ENCODE data around the gene PRSS50.

PRSS50 gene

GRCh38 chr3:46714728-46715506, 2.8 kb downstream of the PRSS50 start:
- Histone ChIP-seq H3K18ac (ENCODE audit: low read length) (no peak overlapping the region), H3K4ac (ENCODE audit: low read length) (no peak overlapping the region), H3K23ac (ENCODE audit: low read depth, low read length, poor library complexity) (peak overlapping the region; percentile 52), H3K27me3 (ENCODE audit: control insufficient read depth in 3 of 3, insufficient read depth in 3 of 3, low read depth in 1 of 3, low read length in 3 of 3) (no peaks in the 10 kb centered on the region), H3K9ac (ENCODE audit: low read depth, low read length, poor library complexity) (peak overlapping the region; percentile 33), H2BK5ac (ENCODE audit: low read length) (no peak overlapping the region), H2AFZ (ENCODE audit: low read length) (no peak overlapping the region), H2BK15ac (ENCODE audit: low read length) (peak overlapping the region; percentile 22), H2AK5ac (ENCODE audit: low read depth, low read length) (no peak overlapping the region), H3K4me2 (ENCODE audit: insufficient read depth, low read length, poor library complexity, severe bottlenecking) (no peak overlapping the region), H4K91ac (ENCODE audit: low read depth, low read length, poor library complexity) (no peak overlapping the region), H3K14ac (ENCODE audit: low read length) (peak overlapping the region; percentile 76), H2BK12ac (ENCODE audit: low read length) (no peak overlapping the region), H3K4me1 (ENCODE audit: control insufficient read depth in 2 of 2, insufficient read depth in 1 of 2, low read depth in 1 of 2, low read length in 2 of 2) (no peaks in the 10 kb centered on the region), H4K8ac (ENCODE audit: low read depth, low read length) (no peak overlapping the region), H3K4me3 (ENCODE audit: low read length in 2 of 2) (no peak overlapping the region), H3K36me3 (replicated peaks in 1 of 2; ENCODE audit: control insufficient read depth in 2 of 2, insufficient read depth in 2 of 2, low read length in 2 of 2) (no peaks in the 10 kb centered on the region), H3K79me1 (ENCODE audit: low read depth, low read length) (no peaks in the 10 kb centered on the region), H2BK120ac (ENCODE audit: low read depth, low read length) (no peak overlapping the region), H3K27ac (replicated peaks; ENCODE audit: low read length) (no peak overlapping the region), H3K9me3 (replicated peaks in 1 of 2; ENCODE audit: control insufficient read depth in 2 of 2, insufficient read depth in 1 of 2, low read depth in 1 of 2, low read length in 2 of 2) (no peaks in the 10 kb centered on the region)
- WGBS, 2 donors (ENCODE audit: extremely low coverage in 2 of 2, insufficient read length in 2 of 2, insufficient replicate concordance in 1 of 2) = no CpG with 5 or more reads among the region's 10 CpGs
- DNase-seq (ENCODE audit: low spot score) = no peak

- Histone ChIP-seq H2BK5ac (ENCODE audit: low read length) (no peak overlapping the region), H3K9ac (ENCODE audit: low read depth, low read length, poor library complexity) (no peak overlapping the region), H3K14ac (ENCODE audit: low read length) (no peak overlapping the region), H3K18ac (ENCODE audit: low read length) (peak overlapping the region; percentile 15), H3K4ac (ENCODE audit: low read length) (no peak overlapping the region), H3K79me1 (ENCODE audit: low read depth, low read length) (no peaks in the 10 kb centered on the region), H3K9me3 (replicated peaks in 1 of 2; ENCODE audit: control insufficient read depth in 2 of 2, insufficient read depth in 1 of 2, low read depth in 1 of 2, low read length in 2 of 2) (no peaks in the 10 kb centered on the region), H3K4me3 (ENCODE audit: low read length in 2 of 2) (no peak overlapping the region), H2BK15ac (ENCODE audit: low read length) (no peak overlapping the region), H4K8ac (ENCODE audit: low read depth, low read length) (no peak overlapping the region), H3K4me2 (ENCODE audit: insufficient read depth, low read length, poor library complexity, severe bottlenecking) (no peak overlapping the region), H4K91ac (ENCODE audit: low read depth, low read length, poor library complexity) (no peak overlapping the region), H2AFZ (ENCODE audit: low read length) (no peak overlapping the region), H3K27me3 (ENCODE audit: control insufficient read depth in 3 of 3, insufficient read depth in 3 of 3, low read depth in 1 of 3, low read length in 3 of 3) (no peaks in the 10 kb centered on the region), H3K36me3 (replicated peaks in 1 of 2; ENCODE audit: control insufficient read depth in 2 of 2, insufficient read depth in 2 of 2, low read length in 2 of 2) (no peaks in the 10 kb centered on the region), H2AK5ac (ENCODE audit: low read depth, low read length) (no peak overlapping the region), H2BK120ac (ENCODE audit: low read depth, low read length) (no peak overlapping the region), H3K23ac (ENCODE audit: low read depth, low read length, poor library complexity) (peak overlapping the region; percentile 40), H3K27ac (replicated peaks; ENCODE audit: low read length) (no peak overlapping the region), H2BK12ac (ENCODE audit: low read length) (no peak overlapping the region), H3K4me1 (ENCODE audit: control insufficient read depth in 2 of 2, insufficient read depth in 1 of 2, low read depth in 1 of 2, low read length in 2 of 2) (no peaks in the 10 kb centered on the region)
- DNase-seq (ENCODE audit: low spot score) = no peak
- WGBS, 2 donors (ENCODE audit: extremely low coverage in 2 of 2, insufficient read length in 2 of 2, insufficient replicate concordance in 1 of 2) = no CpG with 5 or more reads among the region's 22 CpGs
Measured at GRCh38 chr3:46713898-46714552, 3.6 kb downstream of the PRSS50 start.

GRCh38 chr3:46713050-46713897, 4.4 kb downstream of the PRSS50 start:
- Histone ChIP-seq H3K18ac (ENCODE audit: low read length) (no peak overlapping the region), H3K9ac (ENCODE audit: low read depth, low read length, poor library complexity) (no peak overlapping the region), H2BK12ac (ENCODE audit: low read length) (no peak overlapping the region), H3K23ac (ENCODE audit: low read depth, low read length, poor library complexity) (peak overlapping the region; percentile 75), H4K91ac (ENCODE audit: low read depth, low read length, poor library complexity) (no peak overlapping the region), H3K9me3 (replicated peaks in 1 of 2; ENCODE audit: control insufficient read depth in 2 of 2, insufficient read depth in 1 of 2, low read depth in 1 of 2, low read length in 2 of 2) (no peaks in the 10 kb centered on the region), H3K27me3 (ENCODE audit: control insufficient read depth in 3 of 3, insufficient read depth in 3 of 3, low read depth in 1 of 3, low read length in 3 of 3) (no peaks in the 10 kb centered on the region), H3K4ac (ENCODE audit: low read length) (no peak overlapping the region), H2AFZ (ENCODE audit: low read length) (no peak overlapping the region), H2BK120ac (ENCODE audit: low read depth, low read length) (no peak overlapping the region), H2BK5ac (ENCODE audit: low read length) (no peak overlapping the region), H3K4me2 (ENCODE audit: insufficient read depth, low read length, poor library complexity, severe bottlenecking) (no peak overlapping the region), H4K8ac (ENCODE audit: low read depth, low read length) (no peak overlapping the region), H3K27ac (replicated peaks; ENCODE audit: low read length) (no peak overlapping the region), H3K4me1 (ENCODE audit: control insufficient read depth in 2 of 2, insufficient read depth in 1 of 2, low read depth in 1 of 2, low read length in 2 of 2) (no peaks in the 10 kb centered on the region), H3K36me3 (replicated peaks in 1 of 2; ENCODE audit: control insufficient read depth in 2 of 2, insufficient read depth in 2 of 2, low read length in 2 of 2) (no peaks in the 10 kb centered on the region), H3K4me3 (ENCODE audit: low read length in 2 of 2) (no peak overlapping the region), H2BK15ac (ENCODE audit: low read length) (no peak overlapping the region), H3K14ac (ENCODE audit: low read length) (no peak overlapping the region), H2AK5ac (ENCODE audit: low read depth, low read length) (no peak overlapping the region), H3K79me1 (ENCODE audit: low read depth, low read length) (no peaks in the 10 kb centered on the region)
- no peak for DNase-seq (ENCODE audit: low spot score)
- no CpG with 5 or more reads among the region's 14 CpGs for WGBS, 2 donors (ENCODE audit: extremely low coverage in 2 of 2, insufficient read length in 2 of 2, insufficient replicate concordance in 1 of 2)
